ENCODE data around the gene LRRC75B. TPM values are rescaled to one million over a fixed set of nuclear protein-coding genes. Genes with fewer than 3 reads are reported as not detected.

The LRRC75B gene
- total and polyA plus RNA-seq, 2 of the 13 experiments (the other 11 are each of a cell fraction or from before 2014, with no cell fraction given) = 11.8 to 34.8 TPM

DNA sequence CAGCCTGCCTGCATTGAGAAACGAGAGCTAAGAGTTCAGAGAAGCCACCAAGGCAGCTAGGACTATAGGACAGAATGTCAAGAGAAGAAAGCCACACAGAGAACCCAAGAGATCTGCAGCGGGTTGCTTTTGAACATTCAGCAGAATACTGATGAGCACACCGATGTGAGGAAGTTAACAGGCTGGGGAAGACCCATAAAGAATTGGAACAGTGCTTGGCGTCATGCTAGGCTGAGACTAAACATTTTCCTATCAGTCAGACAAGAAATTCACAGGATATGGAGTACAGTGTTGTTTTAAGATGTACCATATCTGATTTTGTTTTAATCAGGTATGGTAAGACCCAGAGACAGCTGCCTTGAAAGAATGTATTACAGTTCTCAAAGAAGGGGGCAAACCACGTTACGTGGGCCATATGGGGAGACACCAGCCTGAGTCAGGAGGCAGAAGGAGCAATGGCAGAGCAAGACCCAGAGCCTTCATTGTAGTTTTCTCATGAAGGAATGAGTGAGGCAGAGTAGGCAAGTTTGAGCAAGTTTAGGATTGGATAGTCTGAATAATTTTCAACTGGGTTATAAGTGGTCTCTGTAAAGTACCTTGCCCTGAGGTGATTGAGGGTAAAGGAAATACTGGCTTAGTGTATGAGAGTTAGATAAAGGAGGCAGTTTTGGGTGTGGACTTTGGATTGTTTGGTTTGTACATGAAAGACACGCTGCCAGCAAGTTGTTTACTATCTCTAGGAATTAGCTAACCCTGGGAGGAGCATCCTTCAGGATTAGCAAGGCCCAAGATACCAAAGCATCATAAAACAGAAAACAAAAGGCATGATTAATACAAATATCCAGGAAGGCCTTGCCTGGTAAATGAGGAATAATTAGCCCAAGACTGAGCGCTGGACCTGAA, 14.3 kb downstream of the LRRC75B start (continued):
- TF ChIP-seq RARA (CRISPR knock-in tag; IDR thresholded peaks at IDR 0.05) = peak; percentile 94
- no peak for TF ChIP-seq ZNF432 (CRISPR knock-in tag; IDR thresholded peaks at IDR 0.05; ENCODE audit: borderline replicate concordance)
- peak; percentile 86; the same call in 1 of the 2 replicates for TF ChIP-seq MIER3 (CRISPR knock-in tag; IDR thresholded peaks at IDR 0.05; ENCODE audit: borderline replicate concordance)
- TF ChIP-seq ZNF619 (CRISPR knock-in tag; IDR thresholded peaks at IDR 0.05) = no peak
- TF ChIP-seq, protein P1, sequence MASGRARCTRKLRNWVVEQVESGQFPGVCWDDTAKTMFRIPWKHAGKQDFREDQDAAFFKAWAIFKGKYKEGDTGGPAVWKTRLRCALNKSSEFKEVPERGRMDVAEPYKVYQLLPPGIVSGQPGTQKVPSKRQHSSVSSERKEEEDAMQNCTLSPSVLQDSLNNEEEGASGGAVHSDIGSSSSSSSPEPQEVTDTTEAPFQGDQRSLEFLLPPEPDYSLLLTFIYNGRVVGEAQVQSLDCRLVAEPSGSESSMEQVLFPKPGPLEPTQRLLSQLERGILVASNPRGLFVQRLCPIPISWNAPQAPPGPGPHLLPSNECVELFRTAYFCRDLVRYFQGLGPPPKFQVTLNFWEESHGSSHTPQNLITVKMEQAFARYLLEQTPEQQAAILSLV (CRISPR knock-in tag; IDR thresholded peaks at IDR 0.05; ENCODE audit: borderline replicate concordance) = no peak
- TF ChIP-seq, protein P2, sequence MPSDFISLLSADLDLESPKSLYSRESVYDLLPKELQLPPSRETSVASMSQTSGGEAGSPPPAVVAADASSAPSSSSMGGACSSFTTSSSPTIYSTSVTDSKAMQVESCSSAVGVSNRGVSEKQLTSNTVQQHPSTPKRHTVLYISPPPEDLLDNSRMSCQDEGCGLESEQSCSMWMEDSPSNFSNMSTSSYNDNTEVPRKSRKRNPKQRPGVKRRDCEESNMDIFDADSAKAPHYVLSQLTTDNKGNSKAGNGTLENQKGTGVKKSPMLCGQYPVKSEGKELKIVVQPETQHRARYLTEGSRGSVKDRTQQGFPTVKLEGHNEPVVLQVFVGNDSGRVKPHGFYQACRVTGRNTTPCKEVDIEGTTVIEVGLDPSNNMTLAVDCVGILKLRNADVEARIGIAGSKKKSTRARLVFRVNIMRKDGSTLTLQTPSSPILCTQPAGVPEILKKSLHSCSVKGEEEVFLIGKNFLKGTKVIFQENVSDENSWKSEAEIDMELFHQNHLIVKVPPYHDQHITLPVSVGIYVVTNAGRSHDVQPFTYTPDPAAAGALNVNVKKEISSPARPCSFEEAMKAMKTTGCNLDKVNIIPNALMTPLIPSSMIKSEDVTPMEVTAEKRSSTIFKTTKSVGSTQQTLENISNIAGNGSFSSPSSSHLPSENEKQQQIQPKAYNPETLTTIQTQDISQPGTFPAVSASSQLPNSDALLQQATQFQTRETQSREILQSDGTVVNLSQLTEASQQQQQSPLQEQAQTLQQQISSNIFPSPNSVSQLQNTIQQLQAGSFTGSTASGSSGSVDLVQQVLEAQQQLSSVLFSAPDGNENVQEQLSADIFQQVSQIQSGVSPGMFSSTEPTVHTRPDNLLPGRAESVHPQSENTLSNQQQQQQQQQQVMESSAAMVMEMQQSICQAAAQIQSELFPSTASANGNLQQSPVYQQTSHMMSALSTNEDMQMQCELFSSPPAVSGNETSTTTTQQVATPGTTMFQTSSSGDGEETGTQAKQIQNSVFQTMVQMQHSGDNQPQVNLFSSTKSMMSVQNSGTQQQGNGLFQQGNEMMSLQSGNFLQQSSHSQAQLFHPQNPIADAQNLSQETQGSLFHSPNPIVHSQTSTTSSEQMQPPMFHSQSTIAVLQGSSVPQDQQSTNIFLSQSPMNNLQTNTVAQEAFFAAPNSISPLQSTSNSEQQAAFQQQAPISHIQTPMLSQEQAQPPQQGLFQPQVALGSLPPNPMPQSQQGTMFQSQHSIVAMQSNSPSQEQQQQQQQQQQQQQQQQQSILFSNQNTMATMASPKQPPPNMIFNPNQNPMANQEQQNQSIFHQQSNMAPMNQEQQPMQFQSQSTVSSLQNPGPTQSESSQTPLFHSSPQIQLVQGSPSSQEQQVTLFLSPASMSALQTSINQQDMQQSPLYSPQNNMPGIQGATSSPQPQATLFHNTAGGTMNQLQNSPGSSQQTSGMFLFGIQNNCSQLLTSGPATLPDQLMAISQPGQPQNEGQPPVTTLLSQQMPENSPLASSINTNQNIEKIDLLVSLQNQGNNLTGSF (CRISPR knock-in tag; IDR thresholded peaks at IDR 0.05) = no peak
- peak; percentile 78 for TF ChIP-seq ZBTB7B (CRISPR knock-in tag; IDR thresholded peaks at IDR 0.05)
- TF ChIP-seq ZNF549 (CRISPR knock-in tag; IDR thresholded peaks at IDR 0.05) = no peak
- TF ChIP-seq, protein P3, sequence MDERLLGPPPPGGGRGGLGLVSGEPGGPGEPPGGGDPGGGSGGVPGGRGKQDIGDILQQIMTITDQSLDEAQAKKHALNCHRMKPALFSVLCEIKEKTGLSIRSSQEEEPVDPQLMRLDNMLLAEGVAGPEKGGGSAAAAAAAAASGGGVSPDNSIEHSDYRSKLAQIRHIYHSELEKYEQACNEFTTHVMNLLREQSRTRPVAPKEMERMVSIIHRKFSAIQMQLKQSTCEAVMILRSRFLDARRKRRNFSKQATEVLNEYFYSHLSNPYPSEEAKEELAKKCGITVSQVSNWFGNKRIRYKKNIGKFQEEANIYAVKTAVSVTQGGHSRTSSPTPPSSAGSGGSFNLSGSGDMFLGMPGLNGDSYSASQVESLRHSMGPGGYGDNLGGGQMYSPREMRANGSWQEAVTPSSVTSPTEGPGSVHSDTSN (CRISPR knock-in tag; IDR thresholded peaks at IDR 0.05) = 0 out of 2 replicates have a peak, but pooled peaks have one; percentile 9
- TF ChIP-seq ARNTL (CRISPR knock-in tag; IDR thresholded peaks at IDR 0.05) = no peak
- TF ChIP-seq CBFB (CRISPR knock-in tag; IDR thresholded peaks at IDR 0.05) = peak; percentile 6; the same call in 1 of the 2 replicates
- no peak for TF ChIP-seq MYC (CRISPR knock-in tag; IDR thresholded peaks at IDR 0.05; ENCODE audit: borderline replicate concordance)
- TF ChIP-seq SOX6 (IDR thresholded peaks at IDR 0.05) = no peak
- peak; percentile 97 for TF ChIP-seq SOX6 (CRISPR knock-in tag; IDR thresholded peaks at IDR 0.05)
- TF ChIP-seq, protein P4, sequence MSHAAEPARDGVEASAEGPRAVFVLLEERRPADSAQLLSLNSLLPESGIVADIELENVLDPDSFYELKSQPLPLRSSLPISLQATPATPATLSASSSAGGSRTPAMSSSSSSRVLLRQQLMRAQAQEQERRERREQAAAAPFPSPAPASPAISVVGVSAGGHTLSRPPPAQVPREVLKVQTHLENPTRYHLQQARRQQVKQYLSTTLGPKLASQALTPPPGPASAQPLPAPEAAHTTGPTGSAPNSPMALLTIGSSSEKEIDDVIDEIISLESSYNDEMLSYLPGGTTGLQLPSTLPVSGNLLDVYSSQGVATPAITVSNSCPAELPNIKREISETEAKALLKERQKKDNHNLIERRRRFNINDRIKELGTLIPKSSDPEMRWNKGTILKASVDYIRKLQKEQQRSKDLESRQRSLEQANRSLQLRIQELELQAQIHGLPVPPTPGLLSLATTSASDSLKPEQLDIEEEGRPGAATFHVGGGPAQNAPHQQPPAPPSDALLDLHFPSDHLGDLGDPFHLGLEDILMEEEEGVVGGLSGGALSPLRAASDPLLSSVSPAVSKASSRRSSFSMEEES (CRISPR knock-in tag; IDR thresholded peaks at IDR 0.05) = peak; percentile 72; the same call in 1 of the 2 replicates
- TF ChIP-seq ZNF34 (CRISPR knock-in tag; IDR thresholded peaks at IDR 0.05; ENCODE audit: borderline replicate concordance) = no peak
- no peak for TF ChIP-seq NFRKB (IDR thresholded peaks at IDR 0.05)
- TF ChIP-seq ZNF138 (CRISPR knock-in tag; IDR thresholded peaks at IDR 0.05; ENCODE audit: low read depth) = no peak
- TF ChIP-seq, protein P5, sequence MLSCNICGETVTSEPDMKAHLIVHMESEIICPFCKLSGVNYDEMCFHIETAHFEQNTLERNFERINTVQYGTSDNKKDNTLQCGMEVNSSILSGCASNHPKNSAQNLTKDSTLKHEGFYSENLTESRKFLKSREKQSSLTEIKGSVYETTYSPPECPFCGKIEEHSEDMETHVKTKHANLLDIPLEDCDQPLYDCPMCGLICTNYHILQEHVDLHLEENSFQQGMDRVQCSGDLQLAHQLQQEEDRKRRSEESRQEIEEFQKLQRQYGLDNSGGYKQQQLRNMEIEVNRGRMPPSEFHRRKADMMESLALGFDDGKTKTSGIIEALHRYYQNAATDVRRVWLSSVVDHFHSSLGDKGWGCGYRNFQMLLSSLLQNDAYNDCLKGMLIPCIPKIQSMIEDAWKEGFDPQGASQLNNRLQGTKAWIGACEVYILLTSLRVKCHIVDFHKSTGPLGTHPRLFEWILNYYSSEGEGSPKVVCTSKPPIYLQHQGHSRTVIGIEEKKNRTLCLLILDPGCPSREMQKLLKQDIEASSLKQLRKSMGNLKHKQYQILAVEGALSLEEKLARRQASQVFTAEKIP (CRISPR knock-in tag; IDR thresholded peaks at IDR 0.05; ENCODE audit: borderline replicate concordance) = no peak

Measured in HepG2 (cell line).